Endothelial cell of umbilical vein (primary cell): ENCODE measurements around the gene HNRNPU. TPM values are rescaled to one million over a fixed set of nuclear protein-coding genes. Genes with fewer than 3 reads are reported as not detected.

Source experiments
- BruUV-seq: library from RNA; stranded (reverse); fragments of 400-500 nt; replicated peaks from 2 replicates; lab custom pipeline; 2021; lab: Mats Ljungman, UMichigan
- CTCF ChIA-PET: fragments of 300-600, 350-600 bp; sonication (Branson Sonifier 250); formaldehyde crosslinking; loops from one replicate; lab custom pipeline; 2021; ENCODE audit warnings: antibody characterized with exemption, inconsistent platforms; lab: Charles Lee
- POLR2A ChIA-PET: fragments of 300-600, 350-600 bp; sonication (Branson Sonifier 250); formaldehyde crosslinking; loops from one replicate; lab custom pipeline; 2021; ENCODE audit warnings: antibody characterized with exemption, inconsistent platforms; lab: Charles Lee
- DNase-seq: peaks from one replicate; pipeline ENCODE4 v3.0.0-alpha.2; 2011; ENCODE audit warnings: low read depth, low spot score
- FAIRE-seq: peaks from 2 replicates; lab custom pipeline; 2011; peaks lifted over from hg19 to GRCh38; lab: Jason Lieb, UNC
- H2AFZ ChIP-seq: 2 replicates; pipeline ENCODE4 v1.6.0; 2012; ENCODE audit warnings: low read depth, low read length, control low read depth, inconsistent platforms
- H3K27ac ChIP-seq: 2 replicates; pipeline ENCODE4 v1.5.1; 2011; ENCODE audit warnings: low read depth, mild to moderate bottlenecking, control low read depth, low read length, moderate library complexity; ENCODE audit not compliant: insufficient read depth
- H3K27me3 ChIP-seq, 2 experiments: 2 replicates each; pipeline versions ENCODE4 v1.6.0 to v1.6.1; 2011; ENCODE audit warnings: low read length in 2 of 2, mixed read lengths in 1 of 2; ENCODE audit not compliant: control insufficient read depth in 2 of 2, insufficient read depth in 2 of 2
- H3K36me3 ChIP-seq, 2 experiments: 2 replicates in 1 of 2; 3 replicates in 1 of 2; pipeline ENCODE4 v1.5.1; 2011; ENCODE audit warnings: low read length in 2 of 2, mild to moderate bottlenecking in 1 of 2, moderate library complexity in 1 of 2; ENCODE audit not compliant: control insufficient read depth in 2 of 2, insufficient read depth in 2 of 2; ENCODE audit errors: extremely low read depth in 1 of 2
- H3K4me1 ChIP-seq: 3 replicates; pipeline ENCODE4 v1.5.1; 2011; ENCODE audit warnings: mild to moderate bottlenecking, low read length; ENCODE audit not compliant: control insufficient read depth, insufficient read depth; ENCODE audit errors: extremely low read depth
- H3K4me2 ChIP-seq: 2 replicates; pipeline ENCODE4 v1.6.1; 2011; ENCODE audit warnings: low read length, control low read depth, mixed read lengths; ENCODE audit not compliant: insufficient read depth
- H3K4me3 ChIP-seq, 3 experiments: fragments of 200-600 bp in 1 of 3; sonication (generic), shearing (Covaris generic) in 1 of 3; replicated peaks in 1 of 3; 2 replicates each; pipeline ENCODE4 v1.5.1; 2011 to 2016; ENCODE audit warnings: control low read depth in 3 of 3, low read length in 3 of 3, mild to moderate bottlenecking in 2 of 3, inconsistent platforms in 1 of 3, low read depth in 1 of 3, moderate library complexity in 1 of 3; ENCODE audit not compliant: insufficient read depth in 1 of 3
- H3K79me2 ChIP-seq: 2 replicates; pipeline ENCODE4 v1.6.0; 2012; ENCODE audit warnings: low read length, inconsistent platforms; ENCODE audit not compliant: control insufficient read depth, insufficient read depth
- H3K9ac ChIP-seq: replicated peaks from 2 replicates; pipeline ENCODE3; 2011; ENCODE audit warnings: low read length, control low read depth; ENCODE audit not compliant: insufficient read depth; ENCODE audit errors: extremely low read depth
- H3K9me1 ChIP-seq: replicated peaks from 3 replicates; pipeline ENCODE4 v1.6.0; 2011; ENCODE audit warnings: mild to moderate bottlenecking, low read length; ENCODE audit not compliant: control insufficient read depth, insufficient read depth; ENCODE audit errors: extremely low read depth
- H3K9me3 ChIP-seq: replicated peaks from 2 replicates; pipeline ENCODE4 v1.5.1; 2012; ENCODE audit warnings: low read length, inconsistent platforms; ENCODE audit not compliant: control insufficient read depth, insufficient read depth
- H4K20me1 ChIP-seq: replicated peaks from 2 replicates; pipeline ENCODE3; 2011; ENCODE audit warnings: mild to moderate bottlenecking, low read length; ENCODE audit not compliant: control insufficient read depth, insufficient read depth; ENCODE audit errors: extremely low read depth
- CTCF ChIP-seq, 2 donors: IDR thresholded peaks; 1 replicate in 1 of 2; 2 replicates in 1 of 2; pipeline ENCODE4 v1.5.1; 2011; ENCODE audit warnings: low read length in 2 of 2, mild to moderate bottlenecking in 2 of 2, moderate library complexity in 2 of 2, control low read depth in 1 of 2, inconsistent platforms in 1 of 2, low read depth in 1 of 2; ENCODE audit not compliant: insufficient read depth in 1 of 2; ENCODE audit errors: extremely low read depth in 1 of 2
- EZH2 ChIP-seq: IDR thresholded peaks from 2 replicates; pipeline ENCODE4 v1.6.1; 2012; ENCODE audit warnings: borderline replicate concordance, low read depth, mild to moderate bottlenecking, moderate library complexity, low read length, inconsistent platforms; ENCODE audit not compliant: severe bottlenecking
- FOS ChIP-seq: IDR thresholded peaks from 2 replicates; pipeline ENCODE4 v1.6.1; 2011; ENCODE audit warnings: mild to moderate bottlenecking, low read length, moderate library complexity, borderline replicate concordance; ENCODE audit not compliant: insufficient read depth
- GATA2 ChIP-seq: IDR thresholded peaks from 2 replicates; pipeline ENCODE4 v1.7.0; 2011; ENCODE audit warnings: low read depth, mild to moderate bottlenecking, moderate library complexity, mixed read lengths, low read length; ENCODE audit not compliant: insufficient read length, insufficient read depth
- JUN ChIP-seq: IDR thresholded peaks from 2 replicates; pipeline ENCODE4 v1.6.1; 2011; ENCODE audit warnings: borderline replicate concordance, low read depth; ENCODE audit not compliant: insufficient read length, insufficient read depth
- MYC ChIP-seq: IDR thresholded peaks from one replicate; pipeline ENCODE4 v1.6.1; 2011; ENCODE audit warnings: mild to moderate bottlenecking, low read depth, low read length
- POLR2A ChIP-seq: IDR thresholded peaks from 2 replicates; pipeline ENCODE4 v1.6.1; 2012; ENCODE audit warnings: low read depth, mild to moderate bottlenecking, control low read depth, low read length
- POLR2AphosphoS5 ChIP-seq: IDR thresholded peaks from 2 replicates; pipeline ENCODE4 v1.6.1; 2012; ENCODE audit warnings: low read depth, mild to moderate bottlenecking, control low read depth, low read length, moderate library complexity; ENCODE audit not compliant: insufficient read depth
- dilution Hi-C: fragments of 300-500 bp; cut with MboI; formaldehyde crosslinking; loops from one replicate; pipeline ENCODE4 v1.15.0; 2019; ENCODE audit warnings: low sequenced_read_pairs; ENCODE audit not compliant: extremely low pct_ligation_motif_present
- intact Hi-C: fragments of 100-400 bp; cut with micrococcal nuclease; formaldehyde crosslinking; loops from one replicate; pipeline ENCODE4 v1.10.0; 2022
- polyA plus RNA-seq, 4 experiments: library from polyadenylated mRNA; depleted of rRNA in 3 of 4; stranded (reverse) in 3 of 4; unstranded in 1 of 4; fragments of >200 nt; gene quantifications; 2 replicates each; pipeline versions ENCODE4 v1.2.1 to v1.2.3, GENCODE V29; 2011 to 2012; ENCODE audit warnings: missing spikeins in 1 of 4
- total RNA-seq: library from RNA; stranded (reverse); gene quantifications from 2 replicates; pipeline ENCODE4 v1.2.3, GENCODE V29; 2021
- TF ChIP-seq, protein P1 (sequence below): IDR thresholded peaks from 2 replicates; pipeline ENCODE4 v1.6.1; 2011; ENCODE audit not compliant: insufficient read depth, insufficient read length

HNRNPU gene
- total and polyA plus RNA-seq, 2 donors (not counting 3 experiments of a cell fraction or from before 2014, with no cell fraction given) = 68.7 to 417 TPM

DNA sequence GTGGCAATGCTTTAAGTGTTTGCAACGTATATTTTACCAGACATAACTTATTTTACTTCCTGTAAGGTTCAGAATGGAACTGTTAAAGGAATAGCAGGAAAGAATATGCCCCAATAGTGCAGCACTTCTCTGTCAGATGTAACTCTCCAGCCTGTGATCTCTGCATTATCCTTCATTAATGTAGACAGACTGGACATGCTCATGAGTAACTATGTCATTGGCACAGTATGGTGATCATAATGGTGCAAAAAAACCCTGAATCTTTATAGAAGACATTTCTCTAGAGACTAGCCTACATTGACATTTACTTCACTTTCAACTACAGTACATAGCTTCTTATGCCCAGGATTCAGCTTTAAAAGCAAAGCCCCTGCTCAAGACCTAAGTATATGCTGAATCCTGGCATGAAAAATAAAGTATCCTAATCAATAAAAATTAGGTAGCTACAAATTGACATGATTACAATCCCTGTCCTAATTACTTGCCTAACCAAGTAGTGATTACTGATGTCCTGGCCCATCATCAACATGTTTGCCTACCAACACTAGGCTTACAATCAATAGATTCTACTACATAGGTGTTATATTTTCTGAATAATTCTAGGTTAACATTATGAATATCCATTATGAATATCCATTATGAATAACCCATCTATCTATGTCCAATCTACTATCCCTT is 15.0 kb downstream of the HNRNPU start:
- H3K9me1 ChIP-seq = no peaks in the 10 kb centered on the region
- dilution Hi-C loops = no loop called here
- H3K9ac ChIP-seq = no peak overlapping the region
- H3K36me3 ChIP-seq = peaks cover 19 to 44% of the 10 kb centered on the region in 2 experiments
- H3K4me1 ChIP-seq = no peaks in the 10 kb centered on the region
- peaks cover 3% of the 10 kb centered on the region for H4K20me1 ChIP-seq
- H3K27ac ChIP-seq = no peak overlapping the region
- H3K4me3 ChIP-seq = no peak overlapping the region
- H3K79me2 ChIP-seq = peaks cover 42% of the 10 kb centered on the region
- H3K4me2 ChIP-seq = no peak overlapping the region
- H3K9me3 ChIP-seq = no peaks in the 10 kb centered on the region
- TF ChIP-seq, protein P1, sequence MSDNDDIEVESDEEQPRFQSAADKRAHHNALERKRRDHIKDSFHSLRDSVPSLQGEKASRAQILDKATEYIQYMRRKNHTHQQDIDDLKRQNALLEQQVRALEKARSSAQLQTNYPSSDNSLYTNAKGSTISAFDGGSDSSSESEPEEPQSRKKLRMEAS = no peak
- TF ChIP-seq MYC (no peak), GATA2 (no peak), POLR2AphosphoS5 (no peak)
- FAIRE-seq (no peak), DNase-seq (no peak)
- H2AFZ ChIP-seq = no peak overlapping the region
- H3K27me3 ChIP-seq = no peaks in the 10 kb centered on the region
- no TSS peak for BruUV-seq
- ChIA-PET POLR2A (interaction anchor here (1.1 kb wide), 1 partner anchor 10 kb away, joined by 3 read pairs; no protein-coding TSS in a partner anchor), CTCF (interaction anchor here (3.1 to 4.8 kb wide), 2 partner anchors 12 to 193 kb away, joined by 15 to 30 read pairs; no protein-coding TSS in a partner anchor)
- intact Hi-C loops = no loop called here

GRCh38 chr1:244846653-244847052 is 17.7 kb downstream of the HNRNPU start:
- no peak for DNase-seq
- no peak overlapping the region for H2AFZ ChIP-seq
- H3K4me2 ChIP-seq = no peak overlapping the region
- no peaks in the 10 kb centered on the region for H3K4me1 ChIP-seq
- no peaks in the 10 kb centered on the region for H4K20me1 ChIP-seq
- no peaks in the 10 kb centered on the region for H3K27me3 ChIP-seq
- intact Hi-C loops = loop anchor here (1.0 kb wide), 1 partner anchor 8 kb away; no protein-coding TSS in a partner anchor
- TF ChIP-seq EZH2 = no peak
- TF ChIP-seq, protein P1 = no peak
- no peak for TF ChIP-seq CTCF (IDR thresholded peaks at IDR 0.05; ENCODE audit: extremely low read depth in 1 of 2, insufficient read depth in 1 of 2, low read depth in 1 of 2, low read length in 2 of 2)
- TF ChIP-seq POLR2A = no peak
- TF ChIP-seq GATA2 = no peak
- no peak for TF ChIP-seq POLR2AphosphoS5
- no peak for TF ChIP-seq JUN
- no peak for TF ChIP-seq FOS
- TF ChIP-seq MYC = no peak
- ChIA-PET CTCF (interaction anchor here (0.5 to 2.0 kb wide), 4 partner anchors 9 to 196 kb away, joined by 3 to 12 read pairs (median 4); partner anchors contain the start of gene COX20), POLR2A (no interaction called here)
- no peaks in the 10 kb centered on the region for H3K9me1 ChIP-seq
- dilution Hi-C loops = no loop called here
- H3K9me3 ChIP-seq = no peaks in the 10 kb centered on the region
- H3K4me3 ChIP-seq = no peak overlapping the region
- H3K27ac ChIP-seq = no peak overlapping the region
- H3K9ac ChIP-seq = no peak overlapping the region
- H3K79me2 ChIP-seq = peaks cover 33% of the 10 kb centered on the region
- no TSS peak for BruUV-seq
- FAIRE-seq = no peak
- peaks cover 18 to 51% of the 10 kb centered on the region in 2 experiments for H3K36me3 ChIP-seq
